ENCODE data around the gene VSX2. TPM values are rescaled to one million over a fixed set of nuclear protein-coding genes. Genes with fewer than 3 reads are reported as not detected.

Gene VSX2
- total RNA-seq, 1 experiment from 2014 or later, result not detected

DNA sequence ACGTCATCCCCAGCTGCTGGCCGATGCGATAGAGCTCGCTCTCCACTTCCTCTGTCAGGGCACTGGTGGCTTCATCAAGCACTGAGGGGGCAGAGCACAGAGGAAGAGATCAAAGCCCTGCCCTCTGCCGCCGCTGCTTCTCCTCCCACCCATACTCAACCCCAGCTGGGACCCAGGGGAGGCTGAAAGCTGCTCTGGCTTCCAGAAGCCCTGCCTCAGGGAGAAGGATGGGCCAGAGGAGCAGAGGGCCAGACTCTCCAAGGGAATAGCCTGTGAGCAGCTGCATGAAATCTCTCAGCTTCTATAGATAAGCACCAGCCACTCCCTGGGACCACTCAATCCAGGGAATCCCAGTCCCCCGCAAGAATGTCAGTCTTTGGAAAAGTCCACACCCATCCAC, 47.5 kb downstream of the VSX2 start:
- H4K8ac ChIP-seq (replicated peaks; ENCODE audit: insufficient read length, low read depth, low read length), result no peak overlapping the region
- H3K79me1 ChIP-seq (ENCODE audit: insufficient read depth, low read depth, low read length, poor library complexity, severe bottlenecking), result no peaks in the 10 kb centered on the region
- H3T11ph ChIP-seq (ENCODE audit: low read length), result no peak overlapping the region
- H3K56ac ChIP-seq (ENCODE audit: insufficient read length, low read depth, low read length), result no peak overlapping the region
- H4K5ac ChIP-seq (ENCODE audit: insufficient read length, low read depth, low read length), result no peak overlapping the region
- TF ChIP-seq, protein P1, sequence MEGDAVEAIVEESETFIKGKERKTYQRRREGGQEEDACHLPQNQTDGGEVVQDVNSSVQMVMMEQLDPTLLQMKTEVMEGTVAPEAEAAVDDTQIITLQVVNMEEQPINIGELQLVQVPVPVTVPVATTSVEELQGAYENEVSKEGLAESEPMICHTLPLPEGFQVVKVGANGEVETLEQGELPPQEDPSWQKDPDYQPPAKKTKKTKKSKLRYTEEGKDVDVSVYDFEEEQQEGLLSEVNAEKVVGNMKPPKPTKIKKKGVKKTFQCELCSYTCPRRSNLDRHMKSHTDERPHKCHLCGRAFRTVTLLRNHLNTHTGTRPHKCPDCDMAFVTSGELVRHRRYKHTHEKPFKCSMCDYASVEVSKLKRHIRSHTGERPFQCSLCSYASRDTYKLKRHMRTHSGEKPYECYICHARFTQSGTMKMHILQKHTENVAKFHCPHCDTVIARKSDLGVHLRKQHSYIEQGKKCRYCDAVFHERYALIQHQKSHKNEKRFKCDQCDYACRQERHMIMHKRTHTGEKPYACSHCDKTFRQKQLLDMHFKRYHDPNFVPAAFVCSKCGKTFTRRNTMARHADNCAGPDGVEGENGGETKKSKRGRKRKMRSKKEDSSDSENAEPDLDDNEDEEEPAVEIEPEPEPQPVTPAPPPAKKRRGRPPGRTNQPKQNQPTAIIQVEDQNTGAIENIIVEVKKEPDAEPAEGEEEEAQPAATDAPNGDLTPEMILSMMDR (conservative IDR thresholded peaks at IDR 0.05), result no peak
- H3K27me3 ChIP-seq (ENCODE audit: insufficient read depth, low read length), result no peaks in the 10 kb centered on the region
- Mint-ChIP-seq H3K9me3 (no peaks in the 10 kb centered on the region), H3K27me3 (ENCODE audit: low read depth) (no peaks in the 10 kb centered on the region), H3K4me1 (peaks cover 2 to 3% of the 10 kb centered on the region in 2 experiments; a peak in 1 of 4 replicates), H3K27ac (peak overlapping the region in 1 of 3 experiments; percentile 35; a peak in 1 of 7 replicates), H3K36me3 (ENCODE audit: insufficient read depth in 1 of 3, low read depth in 3 of 3) (peaks cover 38 to 84% (median 81%) of the 10 kb centered on the region in 3 experiments; a peak in 6 of 7 replicates), H3K4me3 (no peak overlapping the region)
- no CpG with 5 or more reads among the region's 7 CpGs for WGBS (ENCODE audit: extremely low coverage, insufficient read length, low lambda C conversion rate)
- no peak overlapping the region for H2BK12ac ChIP-seq (ENCODE audit: insufficient read length, low read depth, low read length)
- no peaks in the 10 kb centered on the region for H3K9me3 ChIP-seq (ENCODE audit: control insufficient read depth, low read depth, low read length)
- H3K79me2 ChIP-seq (ENCODE audit: insufficient read depth, low read length), result no peaks in the 10 kb centered on the region
- DNase-seq, result no peak
- H3K23me2 ChIP-seq (ENCODE audit: insufficient read length, low read depth, low read length, poor library complexity, severe bottlenecking), result no peaks in the 10 kb centered on the region
- no peak overlapping the region for H3K27ac ChIP-seq (ENCODE audit: insufficient read length, low read depth, low read length)
- H3K23ac ChIP-seq (ENCODE audit: insufficient read length, low read depth, low read length), result no peak overlapping the region
- H2BK20ac ChIP-seq (ENCODE audit: low read depth, low read length, poor library complexity, severe bottlenecking), result no peak overlapping the region
- H2BK5ac ChIP-seq (ENCODE audit: insufficient read length, low read length), result no peak overlapping the region
- no peak overlapping the region for H2BK15ac ChIP-seq (ENCODE audit: low read depth, low read length)
- no peaks in the 10 kb centered on the region for H3K4me1 ChIP-seq (ENCODE audit: insufficient read depth, low read length)
- no peak overlapping the region for H3K18ac ChIP-seq (ENCODE audit: insufficient read length, low read depth, low read length)
- H3K14ac ChIP-seq (ENCODE audit: insufficient read depth, low read length), result no peak overlapping the region
- no peak overlapping the region for H4K91ac ChIP-seq (ENCODE audit: insufficient read length, low read depth, low read length)
- H2AFZ ChIP-seq (ENCODE audit: low read length), result no peak overlapping the region
- H4K20me1 ChIP-seq (ENCODE audit: control insufficient read depth, insufficient read depth, insufficient read length), result no peaks in the 10 kb centered on the region
- H3K4me2 ChIP-seq (ENCODE audit: insufficient read depth, insufficient read length, low read length), result no peak overlapping the region
- H3K4ac ChIP-seq (ENCODE audit: low read depth, low read length), result no peak overlapping the region
- no peak overlapping the region for H2BK120ac ChIP-seq (ENCODE audit: low read depth, low read length, poor library complexity, severe bottlenecking)
- H3K9ac ChIP-seq (ENCODE audit: extremely low read depth, insufficient read length, low read length), result no peak overlapping the region
- no peak overlapping the region for H2AK5ac ChIP-seq (ENCODE audit: insufficient read length, low read length)

All from H9 (cell line).